Measurements from ENCODE around the gene TPX2. TPM values are rescaled to one million over a fixed set of nuclear protein-coding genes. Genes with fewer than 3 reads are reported as not detected.
A peak's percentile ranks its signal among the peaks of the same experiment; 100 is the strongest.

TPX2 gene
- total and polyA plus RNA-seq, 2 of the 8 experiments (the other 6 are each of a cell fraction or from before 2014, with no cell fraction given), result 43.6 to 125 TPM

GRCh38 chr20:31774408-31774807, 35.3 kb downstream of the TPX2 start:
- CTCF ChIA-PET (ENCODE audit: partially characterized antibody), result no interaction called here
- no peak overlapping the region for H2AK5ac ChIP-seq (ENCODE audit: low read depth, low read length)
- POLR2A ChIA-PET (ENCODE audit: partially characterized antibody), result no interaction called here
- no peak overlapping the region for H2BK5ac ChIP-seq (ENCODE audit: low read depth, low read length)
- no peaks in the 10 kb centered on the region for H3K79me1 ChIP-seq (ENCODE audit: low read depth, low read length)
- H3K4me1 ChIP-seq (replicated peaks in 1 of 4; ENCODE audit: control insufficient read depth in 3 of 4, insufficient read depth in 4 of 4, low read length in 3 of 4), result no peaks in the 10 kb centered on the region
- H2BK12ac ChIP-seq (ENCODE audit: low read depth, low read length), result no peak overlapping the region
- no peak overlapping the region for H3K4me3 ChIP-seq (ENCODE audit: extremely low read depth in 1 of 4, insufficient read depth in 2 of 4, low read depth in 3 of 4, low read length in 4 of 4)
- TF ChIP-seq SP2 (IDR thresholded peaks at IDR 0.05; ENCODE audit: low read length), result no peak
- no peak overlapping the region for H3K4me2 ChIP-seq (ENCODE audit: insufficient read depth in 1 of 2, low read depth in 2 of 2, low read length in 2 of 2)
- H3K9me3 ChIP-seq (ENCODE audit: insufficient read depth in 2 of 2, low read depth in 1 of 2, low read length in 1 of 2), result no peaks in the 10 kb centered on the region
- no peak overlapping the region for H2BK20ac ChIP-seq (ENCODE audit: low read length)
- H4K91ac ChIP-seq (replicated peaks; ENCODE audit: insufficient read length, low read length), result no peak overlapping the region
- DNase-seq (ENCODE audit: low read depth in 1 of 2, low spot score in 2 of 2) (no peak), FAIRE-seq (peak; percentile 36)
- H4K20me1 ChIP-seq (replicated peaks in 1 of 2; ENCODE audit: control insufficient read depth in 1 of 2, insufficient read depth in 2 of 2, low read length in 2 of 2), result peaks cover 0 to under 1% of the 10 kb centered on the region in 2 experiments
- H4K5ac ChIP-seq (ENCODE audit: insufficient read length, low read depth, low read length), result no peak overlapping the region
- H2BK15ac ChIP-seq (ENCODE audit: low read length), result no peak overlapping the region
- 81% methylated on average over 1 of the region's 1 CpG; no CpG with 5 or more reads in 1 of the 2 experiments for WGBS, 2 experiments (ENCODE audit: extremely low coverage in 1 of 2, insufficient coverage in 1 of 2, insufficient read length in 1 of 2, insufficient replicate concordance in 2 of 2, low coverage in 1 of 2, low lambda C conversion rate in 2 of 2, missing lambda C conversion rate in 1 of 2)
- H4K8ac ChIP-seq (ENCODE audit: extremely low read depth, insufficient read depth, low read length), result no peak overlapping the region
- H3K56ac ChIP-seq (replicated peaks; ENCODE audit: insufficient read length, low read depth, low read length), result no peak overlapping the region
- H3K4ac ChIP-seq (replicated peaks; ENCODE audit: insufficient read length, low read depth, low read length), result no peak overlapping the region
- no peak overlapping the region for H3K27ac ChIP-seq (ENCODE audit: low read depth, low read length)
- H3K23me2 ChIP-seq (ENCODE audit: low read depth, low read length), result no peaks in the 10 kb centered on the region
- H3K79me2 ChIP-seq (ENCODE audit: control insufficient read depth in 1 of 2, insufficient read depth in 2 of 2, low read length in 2 of 2), result no peaks in the 10 kb centered on the region
- H3K23ac ChIP-seq (ENCODE audit: insufficient read length), result no peak overlapping the region
- H3K14ac ChIP-seq (ENCODE audit: insufficient read length), result no peak overlapping the region
- H2BK120ac ChIP-seq (replicated peaks; ENCODE audit: low read depth, low read length), result no peak overlapping the region
- peaks cover 47 to 83% (median 58%) of the 10 kb centered on the region in 4 experiments for H3K36me3 ChIP-seq (ENCODE audit: control insufficient read depth in 2 of 4, insufficient read depth in 4 of 4, low read length in 3 of 4)
- H3K18ac ChIP-seq (ENCODE audit: extremely low read depth, low read length), result no peak overlapping the region
- no peak overlapping the region for H2AFZ ChIP-seq (ENCODE audit: low read length)
- H3K9ac ChIP-seq (replicated peaks in 1 of 4; ENCODE audit: extremely low read depth in 1 of 4, low read depth in 3 of 4, low read length in 3 of 4), result no peak overlapping the region
- no peaks in the 10 kb centered on the region for H3K27me3 ChIP-seq (replicated peaks in 1 of 4; ENCODE audit: control insufficient read depth in 3 of 4, extremely low read depth in 1 of 4, insufficient read depth in 3 of 4, low read length in 3 of 4)
